Activated T-cell treated with anti-CD3 and anti-CD28 coated beads, Interleukin-2, amount 50 U/mL, for 72 hours (primary cell): ENCODE measurements around the gene KRT40. TPM values are rescaled to one million over a fixed set of nuclear protein-coding genes. Genes with fewer than 3 reads are reported as not detected.

Source experiments
- ATAC-seq, 2 donors: fragments of 150-1000 bp; cut with Tn5 transposase; replicated peaks in 1 of 2; 2 replicates each; pipeline ENCODE4 v1.10.0; 2021; ENCODE audit warnings: moderate library complexity in 2 of 2, mild to moderate bottlenecking in 1 of 2
- DNase-seq, 2 donors: peaks; one replicate each; pipeline ENCODE4 v3.0.0; 2021 to 2022; ENCODE audit warnings: mixed read lengths in 1 of 2
- H3K27ac Mint-ChIP-seq: one replicate; pipeline ENCODE4 v1.8.0; 2022; ENCODE audit warnings: mild to moderate bottlenecking, moderate library complexity, mixed read lengths
- H3K27me3 Mint-ChIP-seq: one replicate; pipeline ENCODE4 v1.8.0; 2022; ENCODE audit warnings: low read depth, mixed read lengths
- H3K36me3 Mint-ChIP-seq, 2 donors: one replicate each; pipeline ENCODE4 v1.8.0; 2022; ENCODE audit warnings: mixed read lengths in 2 of 2, mild to moderate bottlenecking in 1 of 2; ENCODE audit not compliant: insufficient read depth in 2 of 2
- H3K4me1 Mint-ChIP-seq: one replicate; pipeline ENCODE4 v1.8.0; 2022; ENCODE audit warnings: low read depth, mixed read lengths
- H3K4me3 Mint-ChIP-seq, 2 donors: one replicate each; pipeline ENCODE4 v1.8.0; 2022; ENCODE audit warnings: mild to moderate bottlenecking in 2 of 2, mixed read lengths in 2 of 2, moderate library complexity in 2 of 2
- H3K9me3 Mint-ChIP-seq, 2 donors: one replicate each; pipeline ENCODE4 v1.8.0; 2022; ENCODE audit warnings: mixed read lengths in 2 of 2
- total RNA-seq, 2 donors: library from RNA; stranded (reverse); gene quantifications; one replicate each; pipeline ENCODE4 v1.2.3, GENCODE V29; 2022

Gene KRT40
- total RNA-seq, 2 donors from 2014 or later, result not detected

DNA sequence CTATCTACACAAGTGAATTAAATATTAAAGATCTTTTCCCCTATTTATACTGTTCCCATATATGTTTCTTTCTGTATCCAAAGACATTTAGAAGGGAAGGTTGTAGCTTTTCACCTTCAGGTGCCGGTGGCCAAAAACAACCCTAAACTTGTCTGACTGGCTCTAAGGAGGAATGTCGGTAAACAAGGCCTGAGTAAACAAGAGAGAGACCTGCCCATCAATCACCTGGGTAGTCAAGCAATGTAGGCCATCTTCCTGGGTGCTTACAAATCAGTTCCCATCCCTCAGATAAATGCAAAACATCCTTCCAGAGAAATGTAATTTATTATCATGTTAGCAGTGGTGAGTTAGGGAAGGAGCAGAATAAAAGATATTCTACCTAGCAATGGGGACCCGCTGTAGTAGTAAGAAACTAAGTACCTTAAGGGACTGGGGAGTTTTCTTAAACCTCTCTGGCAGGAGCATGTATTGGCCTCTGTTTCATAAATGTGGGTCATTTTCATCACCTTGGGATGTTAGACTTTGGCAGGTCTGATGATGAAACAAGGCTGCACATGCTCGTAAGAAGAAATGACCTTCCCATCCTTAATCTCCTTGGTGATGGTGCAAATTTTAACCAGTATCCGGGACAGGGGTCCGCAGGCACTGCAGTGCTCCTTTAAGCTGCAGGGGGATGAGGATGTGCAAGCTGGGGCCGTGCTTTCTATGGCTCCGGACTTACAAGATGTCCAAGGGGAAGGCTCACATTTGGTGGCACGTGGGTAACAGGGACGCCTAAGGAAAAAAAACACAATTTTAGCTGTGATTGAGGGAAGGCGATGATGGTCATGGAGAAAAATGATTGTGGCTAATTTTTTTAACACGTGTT is 25.8 kb downstream of the KRT40 start:
- no peak for ATAC-seq
- no peak overlapping the region for H3K27ac Mint-ChIP-seq

GRCh38 chr17:40956401-40957254 is 27.5 kb downstream of the KRT40 start:
- Mint-ChIP-seq H3K27ac (no peak overlapping the region), H3K9me3 (no peaks in the 10 kb centered on the region), H3K4me3 (no peak overlapping the region), H3K4me1 (peaks cover 12% of the 10 kb centered on the region), H3K27me3 (peaks cover 26% of the 10 kb centered on the region), H3K36me3 (no peaks in the 10 kb centered on the region)
- DNase-seq (no peak), ATAC-seq (no peak)

More for the DNA sequence above, 25.8 kb downstream of the KRT40 start:
- Mint-ChIP-seq H3K36me3 (no peaks in the 10 kb centered on the region), H3K9me3 (no peaks in the 10 kb centered on the region), H3K4me1 (peaks cover 12% of the 10 kb centered on the region), H3K4me3 (no peak overlapping the region), H3K27me3 (peaks cover 14% of the 10 kb centered on the region)
- DNase-seq, result no peak

- Mint-ChIP-seq H3K27me3 (peaks cover 43% of the 10 kb centered on the region), H3K4me3 (no peak overlapping the region), H3K27ac (no peak overlapping the region), H3K4me1 (peaks cover 4% of the 10 kb centered on the region), H3K36me3 (no peaks in the 10 kb centered on the region), H3K9me3 (no peaks in the 10 kb centered on the region)
- ATAC-seq (peak in 1 of 2 donors; percentile 45), DNase-seq (peak in 1 of 2 donors; percentile 2)
Measured at GRCh38 chr17:40953881-40954280, 30.2 kb downstream of the KRT40 start.

DNA sequence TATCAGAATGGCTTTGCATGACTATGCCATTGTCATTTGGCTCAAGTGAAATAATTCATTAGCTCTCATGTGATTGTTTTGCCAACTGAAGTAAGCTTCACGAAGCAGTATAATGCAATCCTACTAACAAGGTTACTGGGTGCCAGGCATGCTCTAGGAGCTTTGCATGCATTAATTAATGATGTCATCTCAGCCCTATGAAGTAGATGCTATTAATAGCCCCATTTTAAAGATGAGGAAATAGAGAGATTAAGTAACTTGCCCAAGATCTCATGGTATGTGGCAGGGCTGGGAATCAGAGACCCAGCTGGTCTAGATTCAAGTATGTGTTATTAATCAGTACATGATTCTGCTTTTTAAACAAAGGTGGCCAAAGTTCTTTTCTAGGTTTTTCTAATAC is 31.5 kb downstream of the KRT40 start:
- peaks cover 54% of the 10 kb centered on the region for H3K27me3 Mint-ChIP-seq
- no peak overlapping the region for H3K27ac Mint-ChIP-seq
- H3K4me1 Mint-ChIP-seq, result peaks cover 4% of the 10 kb centered on the region
- no peak for DNase-seq
- no peak for ATAC-seq
- no peaks in the 10 kb centered on the region for H3K36me3 Mint-ChIP-seq
- H3K9me3 Mint-ChIP-seq, result no peaks in the 10 kb centered on the region
- no peak overlapping the region for H3K4me3 Mint-ChIP-seq

DNA sequence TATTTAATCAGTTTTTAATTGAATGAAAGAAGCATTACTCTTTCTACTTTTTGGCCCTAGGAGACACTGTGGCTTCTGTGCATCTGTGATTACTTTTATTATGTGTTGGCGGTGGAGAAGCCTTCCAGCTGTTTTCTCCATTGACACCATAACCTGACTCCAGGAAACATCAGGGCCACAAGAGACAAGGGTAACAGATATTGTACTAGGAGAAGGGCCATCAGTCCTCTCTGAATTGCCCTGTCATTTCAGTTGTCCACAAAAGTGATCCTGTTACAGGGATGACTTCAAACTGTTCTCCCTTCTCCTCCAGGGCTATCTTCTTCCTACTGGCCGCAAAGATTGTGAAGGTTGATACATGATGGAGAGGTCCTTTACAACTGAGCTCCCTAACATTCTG is 32.0 kb downstream of the KRT40 start:
- peaks cover 57% of the 10 kb centered on the region for H3K27me3 Mint-ChIP-seq
- no peak overlapping the region for H3K4me3 Mint-ChIP-seq
- H3K4me1 Mint-ChIP-seq, result peaks cover 4% of the 10 kb centered on the region
- no peak overlapping the region for H3K27ac Mint-ChIP-seq
- H3K36me3 Mint-ChIP-seq, result no peaks in the 10 kb centered on the region
- DNase-seq, result no peak
- no peaks in the 10 kb centered on the region for H3K9me3 Mint-ChIP-seq
- no peak for ATAC-seq

DNA sequence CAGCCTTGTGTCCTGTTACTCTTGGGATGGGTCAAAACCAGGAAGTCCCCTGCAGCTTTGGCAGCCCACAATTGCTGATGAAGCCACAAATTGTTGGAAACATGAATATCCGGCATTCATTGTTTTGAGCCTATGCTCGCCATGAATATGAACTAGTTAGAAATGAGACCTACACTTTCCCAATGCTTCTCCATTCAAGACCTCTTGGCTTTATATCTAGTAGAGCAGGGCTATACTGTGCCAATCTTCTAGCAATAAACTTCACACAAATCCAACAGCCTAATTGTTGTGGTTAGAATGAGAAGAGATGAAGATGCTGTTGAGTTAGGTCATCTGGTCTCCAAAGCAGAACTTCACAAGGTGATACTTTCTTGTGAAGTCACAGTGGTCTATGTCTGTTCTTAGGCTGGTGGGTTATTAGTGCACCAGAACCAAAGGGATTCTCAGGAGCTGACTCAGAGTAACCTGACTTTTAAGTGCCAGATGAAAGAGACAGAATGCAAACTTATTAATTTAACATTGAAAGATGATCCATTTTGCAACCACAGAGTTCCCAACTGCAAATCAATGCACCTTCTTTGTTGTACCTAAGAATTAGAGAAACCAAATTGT is 33.0 kb downstream of the KRT40 start:
- no peaks in the 10 kb centered on the region for H3K9me3 Mint-ChIP-seq

DNA sequence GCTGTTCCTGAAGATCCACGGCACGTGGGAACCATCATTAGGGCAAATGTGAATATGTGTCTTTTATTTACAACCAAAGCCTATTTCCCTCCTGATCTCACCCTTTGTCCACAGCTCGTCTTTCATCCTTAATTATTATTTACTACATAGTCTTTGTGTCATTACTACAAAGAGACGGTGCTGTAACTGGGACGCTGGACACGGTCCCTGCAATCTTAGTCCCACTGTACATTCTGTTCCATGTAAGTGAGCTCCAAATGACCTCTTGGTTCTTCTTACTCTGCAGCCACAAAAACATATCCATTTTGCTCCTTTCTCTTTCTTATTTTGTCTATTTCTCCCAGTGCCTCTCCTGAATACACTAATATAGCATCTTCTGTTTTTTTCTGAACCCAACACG is 34.0 kb downstream of the KRT40 start:
- Mint-ChIP-seq H3K27me3 (peaks cover 72% of the 10 kb centered on the region), H3K36me3 (no peaks in the 10 kb centered on the region), H3K4me1 (peaks cover 4% of the 10 kb centered on the region), H3K4me3 (no peak overlapping the region), H3K27ac (no peak overlapping the region), H3K9me3 (no peaks in the 10 kb centered on the region)
- ATAC-seq, result no peak
- DNase-seq, result no peak

More for the DNA sequence above, 33.0 kb downstream of the KRT40 start:
- DNase-seq (no peak), ATAC-seq (no peak)
- Mint-ChIP-seq H3K4me1 (peaks cover 4% of the 10 kb centered on the region), H3K27ac (no peak overlapping the region), H3K27me3 (peaks cover 65% of the 10 kb centered on the region), H3K36me3 (no peaks in the 10 kb centered on the region), H3K4me3 (no peak overlapping the region)

DNA sequence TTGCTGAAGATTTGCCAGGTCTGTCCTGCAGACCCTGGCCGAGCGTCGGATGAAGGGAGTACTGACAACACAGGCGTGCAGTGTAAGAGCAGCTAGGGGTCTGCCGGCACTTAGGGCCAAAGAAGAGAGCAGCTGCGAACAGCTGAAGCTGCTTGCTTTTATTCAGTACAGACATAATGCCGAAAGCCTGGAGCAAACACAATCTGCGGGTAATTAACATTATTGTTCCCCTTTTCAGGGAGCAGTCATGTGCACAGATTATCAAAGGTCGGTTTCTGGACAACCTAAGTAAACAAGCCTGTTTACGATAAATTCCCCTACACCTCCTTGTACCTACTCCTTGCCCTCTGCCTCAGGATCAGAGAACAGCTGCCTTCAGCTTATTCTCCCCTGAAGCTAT is 34.7 kb downstream of the KRT40 start:
- Mint-ChIP-seq H3K4me3 (no peak overlapping the region), H3K36me3 (no peaks in the 10 kb centered on the region), H3K27me3 (peaks cover 80% of the 10 kb centered on the region), H3K9me3 (no peaks in the 10 kb centered on the region), H3K27ac (no peak overlapping the region), H3K4me1 (peaks cover 4% of the 10 kb centered on the region)
- no peak for DNase-seq
- ATAC-seq, result no peak

DNA sequence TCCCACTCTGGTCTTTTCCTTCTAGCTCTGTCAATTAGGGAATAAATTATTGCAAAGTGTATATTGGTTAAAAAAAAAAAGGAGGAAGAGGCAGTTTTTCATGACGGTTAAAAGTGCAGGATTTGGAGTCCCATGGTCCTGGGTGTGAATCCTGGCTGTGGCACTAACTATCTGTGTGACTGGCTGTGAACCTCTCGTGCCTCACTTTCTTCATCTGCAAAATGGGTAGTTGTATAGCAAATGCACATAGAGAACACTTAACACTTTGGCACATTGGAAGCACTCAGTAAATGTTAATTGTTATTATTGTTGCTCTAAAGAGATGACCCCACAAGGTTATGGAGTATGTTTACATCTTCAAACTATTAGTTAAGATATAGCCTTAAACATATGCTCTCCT is 36.2 kb downstream of the KRT40 start:
- Mint-ChIP-seq H3K27me3 (peaks cover 78% of the 10 kb centered on the region), H3K4me1 (no peaks in the 10 kb centered on the region), H3K27ac (no peak overlapping the region), H3K36me3 (no peaks in the 10 kb centered on the region), H3K9me3 (no peaks in the 10 kb centered on the region), H3K4me3 (no peak overlapping the region)
- DNase-seq, result no peak
- ATAC-seq, result no peak

- H3K9me3 Mint-ChIP-seq, result no peaks in the 10 kb centered on the region
- H3K4me1 Mint-ChIP-seq, result no peaks in the 10 kb centered on the region
- no peak overlapping the region for H3K4me3 Mint-ChIP-seq
- H3K27ac Mint-ChIP-seq, result no peak overlapping the region
- no peak for ATAC-seq
- H3K27me3 Mint-ChIP-seq, result peaks cover 67% of the 10 kb centered on the region
- H3K36me3 Mint-ChIP-seq, result no peaks in the 10 kb centered on the region
- DNase-seq, result no peak
Measured at GRCh38 chr17:40945414-40945813, 38.7 kb downstream of the KRT40 start.

DNA sequence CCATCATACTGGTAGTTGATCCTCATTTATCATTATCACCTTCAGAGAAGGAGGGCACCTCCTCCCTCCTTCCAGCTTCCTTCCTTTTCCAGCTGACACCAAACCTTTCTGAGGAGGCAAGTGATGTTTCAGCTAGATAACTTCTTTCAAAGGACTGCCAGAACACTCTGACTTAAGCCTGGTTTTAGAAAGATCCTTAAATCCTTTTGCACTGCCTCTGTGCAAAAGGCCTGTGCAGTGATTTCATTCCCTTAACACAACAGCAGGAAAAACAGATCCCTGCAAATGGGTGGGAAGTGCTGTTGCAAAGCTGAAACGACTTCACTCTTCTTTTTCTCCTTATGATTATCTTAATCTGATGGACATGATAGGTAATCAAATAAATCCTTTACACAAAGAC is 39.6 kb downstream of the KRT40 start:
- no peaks in the 10 kb centered on the region for H3K9me3 Mint-ChIP-seq

DNA sequence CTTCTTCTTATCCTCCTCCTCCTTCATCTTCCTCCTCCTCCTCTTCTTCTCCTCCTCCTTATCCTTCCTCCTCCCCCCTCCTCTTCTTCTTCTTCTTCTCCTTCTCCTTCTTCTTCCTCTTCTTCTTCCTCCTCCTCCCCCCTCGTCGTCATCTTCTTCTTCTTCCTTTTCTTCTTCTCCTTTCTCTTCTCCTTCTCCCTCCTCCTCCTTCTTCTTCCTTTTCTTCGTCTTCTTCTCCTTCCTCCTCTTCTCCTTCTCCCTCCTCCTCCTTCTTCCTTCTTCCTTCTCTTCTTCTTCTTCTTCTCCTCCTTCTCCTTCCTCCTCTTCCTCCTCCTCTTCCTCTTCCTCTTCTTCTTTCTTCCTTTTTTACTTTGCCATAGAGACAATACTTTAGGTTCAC is 41.6 kb downstream of the KRT40 start:
- H3K4me1 Mint-ChIP-seq, result no peaks in the 10 kb centered on the region
- ATAC-seq (no peak), DNase-seq (no peak)
- no peaks in the 10 kb centered on the region for H3K9me3 Mint-ChIP-seq
- no peak overlapping the region for H3K4me3 Mint-ChIP-seq
- H3K27me3 Mint-ChIP-seq, result peaks cover 42% of the 10 kb centered on the region
- no peak overlapping the region for H3K27ac Mint-ChIP-seq
- H3K36me3 Mint-ChIP-seq, result no peaks in the 10 kb centered on the region

More for the DNA sequence above, 39.6 kb downstream of the KRT40 start:
- no peak for DNase-seq
- H3K27me3 Mint-ChIP-seq, result peaks cover 59% of the 10 kb centered on the region
- H3K4me3 Mint-ChIP-seq, result no peak overlapping the region
- no peak overlapping the region for H3K27ac Mint-ChIP-seq
- ATAC-seq, result no peak
- H3K36me3 Mint-ChIP-seq, result no peaks in the 10 kb centered on the region
- no peaks in the 10 kb centered on the region for H3K4me1 Mint-ChIP-seq

GRCh38 chr17:40940266-40940665 is 43.9 kb downstream of the KRT40 start:
- ATAC-seq (no peak), DNase-seq (no peak)
- Mint-ChIP-seq H3K4me3 (no peak overlapping the region), H3K9me3 (no peaks in the 10 kb centered on the region), H3K27me3 (peaks cover 24% of the 10 kb centered on the region), H3K4me1 (no peaks in the 10 kb centered on the region), H3K27ac (no peak overlapping the region), H3K36me3 (no peaks in the 10 kb centered on the region)
